GM10847 (cell line): ENCODE measurements around the gene CNTNAP4.

Experiments
- POLR2A ChIP-seq: IDR thresholded peaks from 2 replicates; pipeline ENCODE4 v1.6.1; 2011; ENCODE audit not compliant: insufficient read length; ENCODE audit errors: extremely low read depth

CNTNAP4 gene

DNA sequence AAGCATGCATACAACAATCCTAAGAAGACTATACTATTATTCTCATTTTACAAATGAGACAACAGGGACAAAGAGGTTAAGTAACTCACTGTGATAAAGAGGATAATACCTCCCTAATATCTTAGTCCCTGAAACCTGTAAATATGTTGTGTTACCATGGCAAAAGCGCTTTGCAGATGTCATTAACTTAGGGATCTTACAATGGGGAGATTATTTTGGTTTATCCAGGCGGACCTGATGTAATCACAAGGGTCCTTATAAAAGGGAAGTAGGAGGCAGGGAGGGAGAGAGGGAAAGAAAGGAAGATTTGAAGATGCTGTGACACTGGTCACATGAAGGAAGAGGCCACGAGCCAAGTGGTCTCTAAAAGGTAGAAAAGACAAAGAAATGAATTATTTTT is 164.7 kb downstream of the CNTNAP4 start:
- no peak for TF ChIP-seq POLR2A

- no peak for TF ChIP-seq POLR2A
Measured at GRCh38 chr16:76443973-76444372, 166.8 kb downstream of the CNTNAP4 start.

DNA sequence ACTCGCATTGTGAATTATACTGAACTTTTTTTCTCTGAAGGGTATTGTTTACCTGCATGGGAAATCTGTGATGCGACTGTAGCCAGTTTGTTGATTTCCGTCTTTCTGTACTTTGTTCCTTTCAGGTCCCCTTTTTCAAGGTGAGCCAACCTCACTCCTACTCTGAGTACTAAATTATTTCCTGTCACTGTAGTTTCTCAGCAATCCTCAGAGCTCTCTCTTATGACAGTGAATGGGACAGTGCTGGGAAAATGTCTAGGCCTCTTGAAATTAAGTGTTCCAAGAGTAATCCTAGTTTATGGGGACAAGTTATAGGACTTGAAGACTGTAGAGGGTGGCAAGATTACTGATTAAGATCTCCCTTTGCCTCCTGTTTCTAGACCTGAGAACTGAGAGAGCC is 167.6 kb downstream of the CNTNAP4 start:
- TF ChIP-seq POLR2A = no peak

DNA sequence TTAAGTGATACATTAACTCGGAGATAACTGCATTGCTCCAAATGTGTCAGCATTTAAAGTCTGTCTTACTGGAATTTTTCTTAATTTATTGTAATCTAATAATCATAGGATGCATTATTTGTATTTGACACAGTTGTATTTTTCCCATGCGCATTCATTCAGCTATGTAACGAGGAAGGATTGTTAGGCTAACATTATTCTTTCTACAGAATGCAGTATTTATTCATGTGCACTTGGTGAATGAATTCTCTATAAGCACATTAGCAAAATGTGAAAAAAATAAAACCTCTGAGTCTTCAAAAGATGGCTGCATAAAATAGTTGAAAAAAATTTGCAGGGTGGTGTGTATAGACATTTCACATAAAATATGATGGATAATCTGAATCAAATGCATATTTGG is 168.6 kb downstream of the CNTNAP4 start:
- no peak for TF ChIP-seq POLR2A

DNA sequence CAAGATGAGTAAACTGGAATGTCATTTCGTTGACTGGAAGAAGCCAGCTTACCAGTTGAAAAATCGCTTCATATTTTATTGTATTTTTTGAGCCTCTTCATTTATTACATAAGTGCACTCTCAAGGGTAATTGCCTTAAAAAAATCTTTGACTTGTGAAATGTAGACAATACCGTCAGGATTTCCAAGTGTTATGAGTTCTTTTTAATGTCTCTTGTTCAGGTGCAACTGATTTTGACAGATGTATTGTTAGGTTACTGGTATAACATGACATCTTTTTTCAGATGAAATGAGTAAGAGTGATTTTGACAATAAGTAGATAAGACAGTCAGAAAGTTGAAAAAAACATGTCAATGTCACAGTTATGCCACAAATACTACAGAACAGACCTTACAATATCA is 169.1 kb downstream of the CNTNAP4 start:
- TF ChIP-seq POLR2A = no peak

GRCh38 chr16:76450890-76451289 is 173.7 kb downstream of the CNTNAP4 start:
- no peak for TF ChIP-seq POLR2A

- TF ChIP-seq POLR2A = no peak
Measured at GRCh38 chr16:76455257-76455656, 178.1 kb downstream of the CNTNAP4 start.

GRCh38 chr16:76456016-76456415 is 178.8 kb downstream of the CNTNAP4 start:
- TF ChIP-seq POLR2A = no peak

GRCh38 chr16:76459111-76459510 is 181.9 kb downstream of the CNTNAP4 start:
- no peak for TF ChIP-seq POLR2A

DNA sequence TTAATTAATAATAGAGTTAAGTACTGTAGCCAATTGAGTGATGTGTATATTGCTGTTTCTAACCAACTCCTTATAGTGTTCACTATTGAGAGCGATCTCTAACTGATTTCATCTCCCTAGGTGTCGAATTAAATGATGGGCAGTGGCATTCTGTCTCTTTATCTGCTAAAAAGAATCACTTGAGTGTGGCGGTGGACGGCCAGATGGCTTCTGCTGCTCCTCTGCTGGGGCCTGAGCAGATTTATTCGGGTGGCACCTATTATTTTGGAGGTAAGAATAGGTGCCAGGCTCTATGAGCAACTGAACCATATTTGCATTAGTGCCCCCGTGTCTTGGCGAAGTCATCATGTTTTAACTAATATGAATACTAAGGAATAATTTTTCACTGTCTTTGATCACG is 184.6 kb downstream of the CNTNAP4 start:
- TF ChIP-seq POLR2A = no peak

- TF ChIP-seq POLR2A = no peak
Measured at GRCh38 chr16:76464955-76465620, 187.9 kb downstream of the CNTNAP4 start.

GRCh38 chr16:76466871-76467270 is 189.7 kb downstream of the CNTNAP4 start:
- TF ChIP-seq POLR2A = no peak

DNA sequence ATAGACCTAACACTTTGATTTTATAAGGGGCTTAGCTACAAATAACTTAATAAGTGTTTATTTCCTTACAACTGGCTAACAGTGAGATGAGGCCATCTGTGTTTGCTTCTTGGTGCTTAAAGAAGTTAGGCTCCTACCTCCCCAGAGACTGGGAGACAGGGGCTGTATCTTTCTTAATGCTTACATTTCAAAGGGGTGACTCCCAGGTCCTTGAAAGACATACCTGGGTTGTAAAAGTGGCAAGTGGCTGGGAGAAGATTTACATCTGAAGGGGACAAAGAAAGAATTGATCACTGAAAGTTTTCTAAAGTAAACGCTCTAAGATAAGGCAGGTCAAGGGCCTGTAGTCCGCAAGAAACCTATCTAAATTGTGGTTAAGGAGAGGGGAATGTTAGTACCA is 196.8 kb downstream of the CNTNAP4 start:
- TF ChIP-seq POLR2A = no peak

DNA sequence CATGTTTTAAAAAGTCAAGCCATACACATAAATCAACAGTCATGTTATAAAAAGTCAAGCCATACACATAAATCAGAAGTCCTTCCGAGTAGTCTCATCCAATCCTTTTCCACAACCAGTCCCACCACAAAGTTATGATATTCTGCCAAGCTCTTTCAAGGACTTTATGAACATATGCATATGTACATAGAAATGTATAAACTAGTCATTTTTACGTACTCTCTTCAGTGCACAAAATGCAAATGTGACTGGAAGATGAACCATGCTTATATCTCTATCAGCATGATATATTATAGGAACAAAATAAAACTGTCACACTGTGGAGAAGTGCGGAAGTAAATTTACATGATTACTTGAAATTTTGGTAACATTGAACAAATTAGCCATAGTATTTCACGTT is 200.9 kb downstream of the CNTNAP4 start:
- TF ChIP-seq POLR2A = no peak

DNA sequence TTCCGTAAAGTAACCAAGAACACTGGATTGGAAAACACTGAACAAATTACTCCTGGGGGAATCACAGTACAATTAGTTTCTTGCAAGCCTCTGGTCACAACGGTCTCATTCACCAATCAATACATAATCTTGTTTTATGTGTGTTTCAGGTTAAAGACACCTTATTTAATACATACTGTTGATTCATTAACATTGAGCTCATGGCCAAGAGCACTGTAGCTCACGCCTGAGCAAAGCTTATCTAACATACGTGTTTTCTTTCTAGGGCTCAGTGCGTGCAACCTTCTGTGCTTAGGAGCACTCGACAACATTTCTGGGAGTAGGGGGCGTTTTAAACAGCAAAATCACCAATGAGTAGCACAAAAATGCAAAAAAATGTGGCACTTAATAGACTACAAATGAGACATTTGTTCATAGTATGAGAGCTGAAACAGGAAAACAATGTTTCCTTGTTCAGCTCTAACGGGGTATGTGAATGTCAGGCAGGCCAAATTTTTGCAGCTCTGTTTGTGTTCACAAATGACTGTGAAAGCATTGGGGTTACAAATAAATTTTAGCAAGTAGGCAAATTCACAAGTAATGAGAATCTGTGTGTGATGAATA is 206.2 kb downstream of the CNTNAP4 start:
- TF ChIP-seq POLR2A = no peak

DNA sequence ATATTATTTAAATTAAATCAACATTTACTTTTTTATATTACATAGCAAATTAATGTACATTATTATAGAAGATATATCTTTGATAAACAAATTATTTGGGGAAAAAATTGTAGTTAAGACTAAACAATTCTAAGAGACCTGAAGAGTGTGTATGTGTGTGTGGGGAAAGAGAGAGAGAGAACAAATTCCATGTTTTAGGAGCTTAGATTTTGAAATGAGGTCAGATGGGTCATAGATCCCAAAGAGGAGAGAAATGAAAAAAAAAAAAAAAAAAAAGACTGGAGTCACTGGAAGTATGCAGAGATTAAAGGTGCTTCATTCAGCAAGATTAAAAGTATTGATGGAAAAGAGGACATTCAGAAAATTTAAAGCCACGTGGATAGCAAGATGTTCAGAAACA is 206.8 kb downstream of the CNTNAP4 start:
- no peak for TF ChIP-seq POLR2A

- no peak for TF ChIP-seq POLR2A
Measured at GRCh38 chr16:76486740-76487139, 209.5 kb downstream of the CNTNAP4 start.
